ENCODE measurements around the gene TEC. TPM values are rescaled to one million over a fixed set of nuclear protein-coding genes. Genes with fewer than 3 reads are reported as not detected.

The TEC gene
- total RNA-seq, 4 donors from 2014 or later = 0.20 to 1.9 (median 1.1) TPM

GRCh38 chr4:48127231-48127630, 142.4 kb downstream of the TEC start:
- intact Hi-C loops (cut with DNase I; ENCODE audit: low total_unique reads) = no loop called here
- Histone ChIP-seq H3K27me3 (no peaks in the 10 kb centered on the region), H3K4me1 (peaks cover 0 to 10% of the 10 kb centered on the region in 2 donors), H3K36me3 (no peaks in the 10 kb centered on the region), H3K4me3 (no peak overlapping the region), H3K27ac (no peak overlapping the region), H3K9me3 (no peaks in the 10 kb centered on the region)
- DNase-seq (no peak), ATAC-seq (no peak)
- in situ Hi-C loops (cut with MboI; ENCODE audit: low sequenced_read_pairs in 4 of 4) = no loop called here
- TF ChIP-seq, protein P1, sequence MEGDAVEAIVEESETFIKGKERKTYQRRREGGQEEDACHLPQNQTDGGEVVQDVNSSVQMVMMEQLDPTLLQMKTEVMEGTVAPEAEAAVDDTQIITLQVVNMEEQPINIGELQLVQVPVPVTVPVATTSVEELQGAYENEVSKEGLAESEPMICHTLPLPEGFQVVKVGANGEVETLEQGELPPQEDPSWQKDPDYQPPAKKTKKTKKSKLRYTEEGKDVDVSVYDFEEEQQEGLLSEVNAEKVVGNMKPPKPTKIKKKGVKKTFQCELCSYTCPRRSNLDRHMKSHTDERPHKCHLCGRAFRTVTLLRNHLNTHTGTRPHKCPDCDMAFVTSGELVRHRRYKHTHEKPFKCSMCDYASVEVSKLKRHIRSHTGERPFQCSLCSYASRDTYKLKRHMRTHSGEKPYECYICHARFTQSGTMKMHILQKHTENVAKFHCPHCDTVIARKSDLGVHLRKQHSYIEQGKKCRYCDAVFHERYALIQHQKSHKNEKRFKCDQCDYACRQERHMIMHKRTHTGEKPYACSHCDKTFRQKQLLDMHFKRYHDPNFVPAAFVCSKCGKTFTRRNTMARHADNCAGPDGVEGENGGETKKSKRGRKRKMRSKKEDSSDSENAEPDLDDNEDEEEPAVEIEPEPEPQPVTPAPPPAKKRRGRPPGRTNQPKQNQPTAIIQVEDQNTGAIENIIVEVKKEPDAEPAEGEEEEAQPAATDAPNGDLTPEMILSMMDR (IDR thresholded peaks at IDR 0.05 in 4 of 5, conservative IDR thresholded peaks at IDR 0.05 in 1 of 5) = no peak
- no peak for TF ChIP-seq POLR2A (IDR thresholded peaks at IDR 0.05)

GRCh38 chr4:48126621-48127020, 143.0 kb downstream of the TEC start:
- H3K9me3 ChIP-seq = no peaks in the 10 kb centered on the region
- no peak for ATAC-seq
- no peak overlapping the region for H3K4me3 ChIP-seq
- no peaks in the 10 kb centered on the region for H3K27me3 ChIP-seq
- DNase-seq = no peak
- in situ Hi-C loops (cut with MboI; ENCODE audit: low sequenced_read_pairs in 4 of 4) (no loop called here), intact Hi-C loops (cut with DNase I; ENCODE audit: low total_unique reads) (no loop called here)
- peaks cover 0 to 10% of the 10 kb centered on the region in 2 donors for H3K4me1 ChIP-seq
- H3K36me3 ChIP-seq = no peaks in the 10 kb centered on the region
- TF ChIP-seq, protein P1 (IDR thresholded peaks at IDR 0.05 in 4 of 5, conservative IDR thresholded peaks at IDR 0.05 in 1 of 5) = no peak
- TF ChIP-seq POLR2A (IDR thresholded peaks at IDR 0.05) = no peak
- H3K27ac ChIP-seq = no peak overlapping the region

GRCh38 chr4:48124870-48125269, 144.8 kb downstream of the TEC start:
- intact Hi-C loops (cut with DNase I; ENCODE audit: low total_unique reads) = no loop called here
- Histone ChIP-seq H3K4me1 (peaks cover 0 to 10% of the 10 kb centered on the region in 2 donors), H3K9me3 (no peaks in the 10 kb centered on the region), H3K36me3 (no peaks in the 10 kb centered on the region), H3K4me3 (no peak overlapping the region), H3K27ac (no peak overlapping the region), H3K27me3 (no peaks in the 10 kb centered on the region)
- in situ Hi-C loops (cut with MboI; ENCODE audit: low sequenced_read_pairs in 4 of 4) = no loop called here
- DNase-seq (no peak), ATAC-seq (no peak)
- no peak for TF ChIP-seq POLR2A (IDR thresholded peaks at IDR 0.05)

DNA sequence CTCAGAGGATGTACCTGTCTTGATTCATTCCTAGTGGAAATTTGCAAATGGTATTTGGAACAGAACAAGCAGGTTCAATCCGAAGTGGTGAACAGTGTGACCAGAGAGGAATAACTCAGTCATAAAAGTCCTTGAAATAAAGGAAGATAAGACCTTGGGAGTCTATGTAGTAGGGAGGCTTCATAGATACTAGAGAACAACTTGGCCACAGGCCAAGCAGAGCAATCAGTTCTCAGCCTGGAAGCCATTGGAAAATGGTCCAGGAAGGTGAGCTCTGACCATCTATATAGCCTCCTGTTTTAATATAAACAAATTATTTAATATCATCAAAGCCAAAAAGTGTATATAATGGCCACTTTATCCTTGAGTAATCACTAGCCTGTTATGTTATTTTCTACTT, 146.9 kb downstream of the TEC start:
- in situ Hi-C loops (cut with MboI; ENCODE audit: low sequenced_read_pairs in 4 of 4) = no loop called here
- no peak for DNase-seq

DNA sequence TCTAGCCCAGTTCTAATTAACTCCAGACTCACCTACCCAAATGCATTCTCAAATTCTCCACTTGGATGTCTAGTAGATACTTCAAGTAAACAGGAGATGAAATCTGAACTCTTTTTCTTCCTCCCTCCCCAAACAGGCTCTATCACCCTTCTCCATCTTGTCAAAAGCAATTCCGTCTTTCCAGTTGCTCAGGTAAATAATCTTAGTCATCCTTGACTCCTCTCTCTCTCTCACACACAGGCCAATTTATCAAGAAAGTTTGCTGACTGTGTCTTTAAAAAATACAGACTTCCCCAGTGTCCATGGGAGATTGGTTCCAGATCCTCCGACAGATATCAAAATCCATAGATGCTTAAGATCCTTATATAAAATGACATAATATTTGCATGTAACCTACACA, 148.5 kb downstream of the TEC start:
- no peaks in the 10 kb centered on the region for H3K9me3 ChIP-seq
- no peaks in the 10 kb centered on the region for H3K4me1 ChIP-seq
- no peaks in the 10 kb centered on the region for H3K36me3 ChIP-seq
- in situ Hi-C loops (cut with MboI; ENCODE audit: low sequenced_read_pairs in 4 of 4) (no loop called here), intact Hi-C loops (cut with DNase I; ENCODE audit: low total_unique reads) (no loop called here)
- ATAC-seq (no peak), DNase-seq (no peak)
- no peak overlapping the region for H3K4me3 ChIP-seq
- TF ChIP-seq, protein P1 (IDR thresholded peaks at IDR 0.05 in 4 of 5, conservative IDR thresholded peaks at IDR 0.05 in 1 of 5) = no peak
- TF ChIP-seq POLR2A (IDR thresholded peaks at IDR 0.05) = no peak
- no peak overlapping the region for H3K27ac ChIP-seq
- no peaks in the 10 kb centered on the region for H3K27me3 ChIP-seq

More for the DNA sequence above, 146.9 kb downstream of the TEC start:
- Histone ChIP-seq H3K9me3 (no peaks in the 10 kb centered on the region), H3K27me3 (no peaks in the 10 kb centered on the region), H3K27ac (no peak overlapping the region), H3K4me3 (no peak overlapping the region), H3K4me1 (peaks cover 0 to 5% of the 10 kb centered on the region in 2 donors), H3K36me3 (no peaks in the 10 kb centered on the region)
- intact Hi-C loops (cut with DNase I; ENCODE audit: low total_unique reads) = no loop called here
- no peak for ATAC-seq
- TF ChIP-seq POLR2A (IDR thresholded peaks at IDR 0.05) = no peak
- TF ChIP-seq, protein P1 (IDR thresholded peaks at IDR 0.05 in 4 of 5, conservative IDR thresholded peaks at IDR 0.05 in 1 of 5) = no peak

All from gastrocnemius medialis (tissue), 4 donors.